KMS-11 (cell line): ENCODE measurements around the gene MTA1.

Source experiments
- H2AFZ ChIP-seq: fragments of 200-600 bp; sonication (generic); 2 replicates; pipeline ENCODE4 v1.6.1; 2016; ENCODE audit warnings: antibody characterized with exemption, mixed run types, low read depth
- H3K27ac ChIP-seq: fragments of 200-600 bp; sonication (generic); 2 replicates; pipeline ENCODE4 v1.6.1; 2016; ENCODE audit warnings: mild to moderate bottlenecking, mixed run types
- H3K27me3 ChIP-seq: fragments of 200-600 bp; sonication (generic); 2 replicates; pipeline ENCODE4 v1.6.1; 2017; ENCODE audit warnings: mild to moderate bottlenecking, low read depth, mixed run types, moderate library complexity; ENCODE audit not compliant: insufficient read depth
- H3K36me3 ChIP-seq: fragments of 200-600 bp; sonication (generic); 2 replicates; pipeline ENCODE4 v1.6.1; 2017; ENCODE audit warnings: mild to moderate bottlenecking, mixed run types; ENCODE audit not compliant: insufficient read depth
- H3K4me1 ChIP-seq: fragments of 200-600 bp; sonication (generic); 2 replicates; pipeline ENCODE4 v1.6.1; 2016; ENCODE audit warnings: mild to moderate bottlenecking, low read depth, mixed run types; ENCODE audit not compliant: poor library complexity, severe bottlenecking
- H3K4me2 ChIP-seq: fragments of 200-600 bp; sonication (generic); 2 replicates; pipeline ENCODE4 v1.7.0; 2016; ENCODE audit warnings: mild to moderate bottlenecking, mixed run types
- H3K4me3 ChIP-seq: fragments of 200-600 bp; sonication (generic); IDR thresholded peaks from 2 replicates; pipeline ENCODE4 v1.6.1; 2017; ENCODE audit warnings: low read depth, low read length, mixed read lengths; ENCODE audit not compliant: insufficient read depth
- H3K79me2 ChIP-seq: fragments of 200-600 bp; sonication (generic); 2 replicates; pipeline ENCODE4 v1.6.1; 2016; ENCODE audit warnings: low read depth, mixed run types; ENCODE audit not compliant: insufficient read depth
- H3K9ac ChIP-seq: fragments of 200-600 bp; sonication (generic); 2 replicates; pipeline ENCODE4 v1.6.1; 2016; ENCODE audit warnings: mild to moderate bottlenecking, mixed run types
- H4K20me1 ChIP-seq: fragments of 200-600 bp; sonication (generic); 2 replicates; pipeline ENCODE4 v1.6.1; 2016; ENCODE audit warnings: mild to moderate bottlenecking, mixed run types; ENCODE audit not compliant: insufficient read depth
- CTCF ChIP-seq: fragments of 200-600 bp; sonication (generic); conservative IDR thresholded peaks from 2 replicates; pipeline ENCODE4 v1.6.1; 2017; ENCODE audit warnings: low read depth, mild to moderate bottlenecking, antibody characterized with exemption, low read length, moderate library complexity, mixed read lengths

Gene MTA1

GRCh38 chr14:105458010-105458409, 38.4 kb downstream of the MTA1 start:
- Histone ChIP-seq H3K4me3 (no peak overlapping the region), H3K27ac (no peak overlapping the region), H3K27me3 (no peaks in the 10 kb centered on the region; the same call in 1 of the 2 replicates), H4K20me1 (no peaks in the 10 kb centered on the region), H3K4me2 (no peak overlapping the region), H3K79me2 (no peaks in the 10 kb centered on the region), H3K36me3 (no peaks in the 10 kb centered on the region), H2AFZ (no peak overlapping the region), H3K9ac (no peak overlapping the region), H3K4me1 (no peaks in the 10 kb centered on the region)
- TF ChIP-seq CTCF = no peak

GRCh38 chr14:105458571-105458970, 38.9 kb downstream of the MTA1 start:
- no peak overlapping the region for H3K9ac ChIP-seq
- TF ChIP-seq CTCF = no peak
- H3K79me2 ChIP-seq = no peaks in the 10 kb centered on the region
- no peak overlapping the region for H3K27ac ChIP-seq
- H3K27me3 ChIP-seq = no peaks in the 10 kb centered on the region; the same call in 1 of the 2 replicates
- no peaks in the 10 kb centered on the region for H3K4me1 ChIP-seq
- H2AFZ ChIP-seq = no peak overlapping the region
- H4K20me1 ChIP-seq = no peaks in the 10 kb centered on the region
- H3K4me2 ChIP-seq = no peak overlapping the region
- H3K36me3 ChIP-seq = no peaks in the 10 kb centered on the region
- H3K4me3 ChIP-seq = no peak overlapping the region

GRCh38 chr14:105460116-105460515, 40.5 kb downstream of the MTA1 start:
- Histone ChIP-seq H3K27me3 (no peaks in the 10 kb centered on the region; the same call in 1 of the 2 replicates), H3K4me1 (no peaks in the 10 kb centered on the region)
- TF ChIP-seq CTCF = no peak

GRCh38 chr14:105460616-105461015, 41.0 kb downstream of the MTA1 start:
- H3K36me3 ChIP-seq = no peaks in the 10 kb centered on the region
- H3K79me2 ChIP-seq = no peaks in the 10 kb centered on the region

More at GRCh38 chr14:105460116-105460515, 40.5 kb downstream of the MTA1 start:
- H3K36me3 ChIP-seq = no peaks in the 10 kb centered on the region
- H3K4me3 ChIP-seq = no peak overlapping the region
- no peaks in the 10 kb centered on the region for H4K20me1 ChIP-seq
- H3K4me2 ChIP-seq = no peak overlapping the region
- H2AFZ ChIP-seq = no peak overlapping the region
- no peak overlapping the region for H3K9ac ChIP-seq
- no peak overlapping the region for H3K27ac ChIP-seq
- H3K79me2 ChIP-seq = no peaks in the 10 kb centered on the region

More at GRCh38 chr14:105460616-105461015, 41.0 kb downstream of the MTA1 start:
- Histone ChIP-seq H2AFZ (no peak overlapping the region), H3K27ac (no peak overlapping the region), H3K27me3 (no peaks in the 10 kb centered on the region; the same call in 1 of the 2 replicates), H3K9ac (no peak overlapping the region), H3K4me1 (no peaks in the 10 kb centered on the region), H3K4me3 (no peak overlapping the region), H4K20me1 (no peaks in the 10 kb centered on the region), H3K4me2 (no peak overlapping the region)
- TF ChIP-seq CTCF = no peak
